Measurements from ENCODE around the gene TENT5C.

DNA sequence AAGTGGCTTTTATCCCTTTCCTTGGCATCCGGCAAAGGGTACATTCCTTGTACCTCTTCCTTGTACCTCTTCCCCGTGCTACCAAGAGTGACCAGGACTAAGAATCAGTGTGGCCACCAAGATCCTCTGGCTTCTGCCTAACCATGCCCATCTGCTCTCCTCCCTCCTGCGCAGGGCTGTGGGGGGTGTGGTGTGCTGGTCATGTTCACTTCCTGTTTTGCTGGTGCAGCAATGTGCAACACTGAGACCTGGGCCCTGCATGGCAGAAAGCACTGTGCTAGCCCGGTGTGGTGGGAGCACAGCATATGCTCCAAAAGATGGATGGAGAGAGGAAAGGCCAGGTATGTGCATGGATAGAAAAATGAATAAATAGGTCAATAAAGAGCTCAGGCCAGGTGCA, 33.3 kb upstream of the TENT5C start:
- TF ChIP-seq, protein P1, sequence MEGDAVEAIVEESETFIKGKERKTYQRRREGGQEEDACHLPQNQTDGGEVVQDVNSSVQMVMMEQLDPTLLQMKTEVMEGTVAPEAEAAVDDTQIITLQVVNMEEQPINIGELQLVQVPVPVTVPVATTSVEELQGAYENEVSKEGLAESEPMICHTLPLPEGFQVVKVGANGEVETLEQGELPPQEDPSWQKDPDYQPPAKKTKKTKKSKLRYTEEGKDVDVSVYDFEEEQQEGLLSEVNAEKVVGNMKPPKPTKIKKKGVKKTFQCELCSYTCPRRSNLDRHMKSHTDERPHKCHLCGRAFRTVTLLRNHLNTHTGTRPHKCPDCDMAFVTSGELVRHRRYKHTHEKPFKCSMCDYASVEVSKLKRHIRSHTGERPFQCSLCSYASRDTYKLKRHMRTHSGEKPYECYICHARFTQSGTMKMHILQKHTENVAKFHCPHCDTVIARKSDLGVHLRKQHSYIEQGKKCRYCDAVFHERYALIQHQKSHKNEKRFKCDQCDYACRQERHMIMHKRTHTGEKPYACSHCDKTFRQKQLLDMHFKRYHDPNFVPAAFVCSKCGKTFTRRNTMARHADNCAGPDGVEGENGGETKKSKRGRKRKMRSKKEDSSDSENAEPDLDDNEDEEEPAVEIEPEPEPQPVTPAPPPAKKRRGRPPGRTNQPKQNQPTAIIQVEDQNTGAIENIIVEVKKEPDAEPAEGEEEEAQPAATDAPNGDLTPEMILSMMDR (IDR thresholded peaks at IDR 0.05; ENCODE audit: control extremely low read depth in 1 of 3, insufficient read depth in 1 of 3, low read depth in 1 of 3, low read length in 3 of 3): no peak
- TF ChIP-seq BACH1 (IDR thresholded peaks at IDR 0.05; ENCODE audit: low read length) (no peak), POLR2A (IDR thresholded peaks at IDR 0.05; ENCODE audit: control extremely low read depth in 1 of 2, low read depth in 2 of 2, low read length in 2 of 2) (no peak), POLR2AphosphoS5 (IDR thresholded peaks at IDR 0.05; ENCODE audit: low read depth, low read length) (no peak), NANOG (IDR thresholded peaks at IDR 0.05; ENCODE audit: insufficient read depth, low read depth, low read length, poor library complexity, severe bottlenecking) (no peak), CREB1 (IDR thresholded peaks at IDR 0.05) (no peak), TAF1 (IDR thresholded peaks at IDR 0.05; ENCODE audit: low read depth, low read length) (no peak), BCL11A (IDR thresholded peaks at IDR 0.05; ENCODE audit: low read depth in 2 of 2, low read length in 2 of 2) (no peak), RAD21 (IDR thresholded peaks at IDR 0.05 in 1 of 2, conservative IDR thresholded peaks at IDR 0.05 in 1 of 2; ENCODE audit: low read depth in 2 of 2, low read length in 2 of 2) (no peak), GABPA (IDR thresholded peaks at IDR 0.05; ENCODE audit: borderline replicate concordance, insufficient read depth, low read length) (no peak)
- TF ChIP-seq, protein P2, sequence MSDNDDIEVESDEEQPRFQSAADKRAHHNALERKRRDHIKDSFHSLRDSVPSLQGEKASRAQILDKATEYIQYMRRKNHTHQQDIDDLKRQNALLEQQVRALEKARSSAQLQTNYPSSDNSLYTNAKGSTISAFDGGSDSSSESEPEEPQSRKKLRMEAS (IDR thresholded peaks at IDR 0.05): no peak
- TF ChIP-seq, protein P3, sequence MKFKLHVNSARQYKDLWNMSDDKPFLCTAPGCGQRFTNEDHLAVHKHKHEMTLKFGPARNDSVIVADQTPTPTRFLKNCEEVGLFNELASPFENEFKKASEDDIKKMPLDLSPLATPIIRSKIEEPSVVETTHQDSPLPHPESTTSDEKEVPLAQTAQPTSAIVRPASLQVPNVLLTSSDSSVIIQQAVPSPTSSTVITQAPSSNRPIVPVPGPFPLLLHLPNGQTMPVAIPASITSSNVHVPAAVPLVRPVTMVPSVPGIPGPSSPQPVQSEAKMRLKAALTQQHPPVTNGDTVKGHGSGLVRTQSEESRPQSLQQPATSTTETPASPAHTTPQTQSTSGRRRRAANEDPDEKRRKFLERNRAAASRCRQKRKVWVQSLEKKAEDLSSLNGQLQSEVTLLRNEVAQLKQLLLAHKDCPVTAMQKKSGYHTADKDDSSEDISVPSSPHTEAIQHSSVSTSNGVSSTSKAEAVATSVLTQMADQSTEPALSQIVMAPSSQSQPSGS (IDR thresholded peaks at IDR 0.05; ENCODE audit: low read length): no peak
